GM23338 (cell line): ENCODE data around the gene MGLL. TPM values are rescaled to one million over a fixed set of nuclear protein-coding genes. Genes with fewer than 3 reads are reported as not detected.

Experiments used
- ATAC-seq: fragments of 200-7000 bp; cut with Tn5 transposase; 3 replicates; pipeline ENCODE4 v1.9.1; 2020
- DNase-seq: peaks from one replicate; pipeline ENCODE4 v3.0.0-alpha.2; 2015; ENCODE audit warnings: low spot score
- H2AFZ ChIP-seq: fragments of 200-600 bp; sonication (generic); 2 replicates; pipeline ENCODE4 v1.8.0; 2016; ENCODE audit warnings: antibody characterized with exemption, mild to moderate bottlenecking, moderate library complexity
- H3F3A ChIP-seq: fragments of 200-600 bp; sonication (generic); replicated peaks from 2 replicates; pipeline ENCODE4 v1.8.0; 2017; ENCODE audit warnings: antibody characterized with exemption, mixed run types, low read depth
- H3K27ac ChIP-seq: fragments of 200-600 bp; sonication (generic); 2 replicates; pipeline ENCODE4 v1.6.1; 2016; ENCODE audit warnings: low read depth
- H3K27me3 ChIP-seq: fragments of 200-600 bp; sonication (generic); 2 replicates; pipeline ENCODE4 v1.8.0; 2016; ENCODE audit warnings: mild to moderate bottlenecking, mixed run types, moderate library complexity; ENCODE audit not compliant: insufficient read depth
- H3K36me3 ChIP-seq: fragments of 200-600 bp; sonication (generic); 2 replicates; pipeline ENCODE4 v1.8.0; 2016; ENCODE audit warnings: mild to moderate bottlenecking; ENCODE audit not compliant: insufficient read depth
- H3K4me1 ChIP-seq: fragments of 200-600 bp; sonication (generic); 2 replicates; pipeline ENCODE4 v1.8.0; 2016; ENCODE audit warnings: mild to moderate bottlenecking, moderate library complexity; ENCODE audit not compliant: insufficient read depth
- H3K4me2 ChIP-seq: fragments of 200-600 bp; sonication (generic); 2 replicates; pipeline ENCODE4 v1.7.1; 2017; ENCODE audit warnings: mixed run types
- H3K4me3 ChIP-seq: fragments of 200-600 bp; sonication (generic); 2 replicates; pipeline ENCODE4 v1.6.1; 2016; ENCODE audit warnings: mixed run types
- H3K79me2 ChIP-seq: fragments of 200-600 bp; sonication (generic); replicated peaks from 2 replicates; pipeline ENCODE4 v1.8.0; 2017; ENCODE audit warnings: mild to moderate bottlenecking; ENCODE audit not compliant: insufficient read depth
- H3K9me2 ChIP-seq: fragments of 200-600 bp; sonication (generic); 2 replicates; pipeline ENCODE4 v1.8.0; 2017; ENCODE audit not compliant: insufficient read depth
- H4K20me1 ChIP-seq: fragments of 200-600 bp; sonication (generic); replicated peaks from 2 replicates; pipeline ENCODE4 v1.8.0; 2017; ENCODE audit warnings: mild to moderate bottlenecking; ENCODE audit not compliant: insufficient read depth
- H3K27ac Mint-ChIP-seq: 2 replicates; pipeline ENCODE4 v1.8.0; 2020; ENCODE audit warnings: inconsistent platforms, mild to moderate bottlenecking, moderate library complexity, mixed read lengths
- H3K27me3 Mint-ChIP-seq: 3 replicates; pipeline ENCODE4 v1.8.0; 2022; ENCODE audit warnings: low read depth, mild to moderate bottlenecking, moderate library complexity, mixed read lengths, inconsistent platforms; ENCODE audit not compliant: insufficient read depth, poor library complexity
- H3K36me3 Mint-ChIP-seq: 3 replicates; pipeline ENCODE4 v1.8.0; 2021; ENCODE audit warnings: low read depth, mild to moderate bottlenecking, inconsistent platforms, moderate library complexity, mixed read lengths
- H3K4me1 Mint-ChIP-seq: 3 replicates; pipeline ENCODE4 v1.8.0; 2020; ENCODE audit warnings: mild to moderate bottlenecking, inconsistent platforms, mixed read lengths
- H3K4me3 Mint-ChIP-seq: 3 replicates; pipeline ENCODE4 v1.8.0; 2021; ENCODE audit warnings: moderate library complexity, mild to moderate bottlenecking, inconsistent platforms, mixed read lengths
- H3K9me3 Mint-ChIP-seq: 3 replicates; pipeline ENCODE4 v1.8.0; 2020; ENCODE audit warnings: moderate library complexity, mild to moderate bottlenecking, inconsistent platforms, mixed read lengths
- CREB1 ChIP-seq: fragments of 250-450 bp; sonication (Bioruptor Pico); IDR thresholded peaks from 2 replicates; pipeline ENCODE4 v1.5.0; 2020; ENCODE audit warnings: low read depth, mild to moderate bottlenecking, moderate library complexity
- CTCF ChIP-seq, 2 experiments: fragments of 200-600 bp in 1 of 2; sonication (generic) in 1 of 2; conservative IDR thresholded peaks; 2 replicates each; pipeline versions ENCODE4 v1.5.1 to v1.6.1; 2016 to 2017; ENCODE audit warnings: antibody characterized with exemption in 2 of 2, low read depth in 2 of 2, mild to moderate bottlenecking in 2 of 2, moderate library complexity in 1 of 2
- ETS1 ChIP-seq: IDR thresholded peaks from 2 replicates; pipeline ENCODE4 v1.6.1; 2016; ENCODE audit warnings: antibody characterized with exemption
- EZH2 ChIP-seq: fragments of 200-600 bp; sonication (generic); IDR thresholded peaks from one replicate; pipeline ENCODE4 v1.8.0; 2017; ENCODE audit warnings: antibody characterized with exemption, mild to moderate bottlenecking, low read depth; ENCODE audit not compliant: unreplicated experiment
- EZH2phosphoT487 ChIP-seq: fragments of 200-600 bp; sonication (generic); IDR thresholded peaks from one replicate; pipeline ENCODE4 v1.8.1; 2018; ENCODE audit warnings: antibody characterized with exemption; ENCODE audit not compliant: unreplicated experiment
- JUNB ChIP-seq: IDR thresholded peaks from one replicate; pipeline ENCODE4 v1.6.1; 2016; ENCODE audit warnings: antibody characterized with exemption; ENCODE audit not compliant: unreplicated experiment
- NANOG ChIP-seq: IDR thresholded peaks from 2 replicates; pipeline ENCODE4 v1.6.1; 2016; ENCODE audit warnings: antibody characterized with exemption, borderline replicate concordance
- POLR2AphosphoS5 ChIP-seq: IDR thresholded peaks from 2 replicates; pipeline ENCODE4 v1.6.1; 2016; ENCODE audit warnings: antibody characterized with exemption, low read depth
- REST ChIP-seq: IDR thresholded peaks from one replicate; pipeline ENCODE4 v1.6.1; 2018; ENCODE audit warnings: antibody characterized with exemption; ENCODE audit not compliant: unreplicated experiment
- STAT1 ChIP-seq: IDR thresholded peaks from one replicate; pipeline ENCODE4 v1.6.1; 2016; ENCODE audit warnings: antibody characterized with exemption; ENCODE audit not compliant: unreplicated experiment
- ZNF114 ChIP-seq: fragments of 250-450 bp; sonication (Bioruptor Pico); IDR thresholded peaks from 2 replicates; pipeline ENCODE4 v1.5.0; 2020; ENCODE audit warnings: mild to moderate bottlenecking, moderate library complexity
- ZNF331 ChIP-seq: fragments of 250-450 bp; sonication (Bioruptor Pico); IDR thresholded peaks from 2 replicates; pipeline ENCODE4 v1.5.0; 2020; ENCODE audit warnings: low read depth, mild to moderate bottlenecking, moderate library complexity
- ZNF462 ChIP-seq: fragments of 250-450 bp; sonication (Bioruptor Pico); IDR thresholded peaks from 2 replicates; pipeline ENCODE4 v1.5.0; 2020; ENCODE audit warnings: mild to moderate bottlenecking, moderate library complexity
- polyA plus RNA-seq: library from polyadenylated mRNA; unstranded; fragments of >200 nt; fragmentation: Nextera tagmentation; extraction: Ambion mirVana; gene quantifications from 2 replicates; pipeline ENCODE4 v1.2.1, GENCODE V29; 2016
- total RNA-seq: library from RNA; depleted of rRNA; stranded (reverse); fragments of >200 nt; shearing (Covaris generic); gene quantifications from 2 replicates; pipeline ENCODE4 v1.2.3, GENCODE V29; 2014

MGLL gene
- total and polyA plus RNA-seq, 2 experiments from 2014 or later: 0.71 to 0.83 TPM

GRCh38 chr3:127734754-127735473 lies 87.4 kb downstream of the MGLL start:
- Mint-ChIP-seq H3K4me1 (peaks cover 36% of the 10 kb centered on the region), H3K36me3 (no peaks in the 10 kb centered on the region), H3K4me3 (no peak overlapping the region), H3K27ac (no peak overlapping the region), H3K9me3 (no peaks in the 10 kb centered on the region), H3K27me3 (peaks cover 1% of the 10 kb centered on the region)
- Histone ChIP-seq H3F3A (no peaks in the 10 kb centered on the region), H3K4me3 (no peak overlapping the region), H3K4me2 (no peak overlapping the region), H3K36me3 (no peaks in the 10 kb centered on the region), H3K27ac (no peak overlapping the region), H3K9me2 (0 out of 2 replicates have a peak, but pooled peaks cover 4% of the 10 kb centered on the region), H2AFZ (no peak overlapping the region), H3K27me3 (no peaks in the 10 kb centered on the region), H3K79me2 (no peaks in the 10 kb centered on the region), H3K4me1 (peaks cover 15% of the 10 kb centered on the region), H4K20me1 (no peaks in the 10 kb centered on the region)
- DNase-seq (no peak), ATAC-seq (no peak)
- TF ChIP-seq CTCF (conservative IDR thresholded peaks at IDR 0.05; ENCODE audit: low read depth in 2 of 2) (no peak), ZNF331 (CRISPR knock-in tag) (no peak), ZNF462 (CRISPR knock-in tag) (no peak), ETS1 (no peak), NANOG (no peak), EZH2phosphoT487 (no peak), EZH2 (no peak), ZNF114 (no peak), JUNB (no peak), REST (no peak), CREB1 (CRISPR knock-in tag) (no peak), POLR2AphosphoS5 (no peak), STAT1 (no peak)
